ENCODE data around the gene TMC8. TPM values are rescaled to one million over a fixed set of nuclear protein-coding genes. Genes with fewer than 3 reads are reported as not detected.
"Not testable (repeated sequence)": the region's sequence is repeated elsewhere in the genome, so short reads cannot be mapped to it uniquely, and the experiment has no call there.

TMC8 gene
- total RNA-seq, 1 donor from 2014 or later: 0.40 TPM

DNA sequence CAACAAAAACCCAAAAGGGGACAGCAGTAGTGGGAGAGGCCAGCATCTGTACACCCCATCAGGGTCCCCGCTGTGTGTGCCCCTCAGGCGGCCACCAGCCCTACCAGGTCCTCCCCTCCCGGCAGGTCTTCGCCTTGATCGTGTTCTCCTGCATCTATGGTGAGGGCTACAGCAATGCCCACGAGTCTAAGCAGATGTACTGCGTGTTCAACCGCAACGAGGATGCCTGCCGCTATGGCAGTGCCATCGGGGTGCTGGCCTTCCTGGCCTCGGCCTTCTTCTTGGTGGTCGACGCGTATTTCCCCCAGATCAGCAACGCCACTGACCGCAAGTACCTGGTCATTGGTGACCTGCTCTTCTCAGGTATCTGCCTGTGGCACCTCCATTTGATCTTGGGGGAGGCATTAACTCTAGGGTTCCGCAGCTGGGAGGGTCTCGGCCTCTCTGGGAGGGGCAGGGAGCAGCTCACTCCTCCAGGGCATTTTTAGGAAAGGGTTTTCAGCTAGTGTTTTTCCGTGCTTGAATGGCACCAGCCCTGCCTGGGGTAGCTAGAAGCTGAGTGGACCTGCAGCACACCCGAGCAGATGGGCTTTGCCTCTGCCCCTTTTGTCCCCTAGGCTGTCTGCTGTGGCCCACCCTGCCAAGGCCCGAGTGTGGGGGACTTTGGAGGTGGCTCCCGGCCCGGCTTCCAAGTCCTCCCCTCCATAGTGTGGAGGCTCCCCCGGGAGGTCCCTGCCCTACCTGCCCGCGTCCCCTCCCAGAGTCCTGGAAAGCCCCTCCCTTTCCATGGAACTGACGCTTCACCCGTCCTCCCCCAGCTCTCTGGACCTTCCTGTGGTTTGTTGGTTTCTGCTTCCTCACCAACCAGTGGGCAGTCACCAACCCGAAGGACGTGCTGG lies 40.4 kb downstream of the TMC8 start:
- no peak for DNase-seq (ENCODE audit: low spot score)
- H3K27me3 Mint-ChIP-seq (ENCODE audit: low read depth): no peaks in the 10 kb centered on the region
- H3K36me3 Mint-ChIP-seq (ENCODE audit: low read depth): peaks cover 3% of the 10 kb centered on the region
- H3K4me3 Mint-ChIP-seq (ENCODE audit: unreplicated experiment): no peak overlapping the region
- no peak overlapping the region for H3K27ac Mint-ChIP-seq (ENCODE audit: unreplicated experiment)
- TF ChIP-seq, protein P1, sequence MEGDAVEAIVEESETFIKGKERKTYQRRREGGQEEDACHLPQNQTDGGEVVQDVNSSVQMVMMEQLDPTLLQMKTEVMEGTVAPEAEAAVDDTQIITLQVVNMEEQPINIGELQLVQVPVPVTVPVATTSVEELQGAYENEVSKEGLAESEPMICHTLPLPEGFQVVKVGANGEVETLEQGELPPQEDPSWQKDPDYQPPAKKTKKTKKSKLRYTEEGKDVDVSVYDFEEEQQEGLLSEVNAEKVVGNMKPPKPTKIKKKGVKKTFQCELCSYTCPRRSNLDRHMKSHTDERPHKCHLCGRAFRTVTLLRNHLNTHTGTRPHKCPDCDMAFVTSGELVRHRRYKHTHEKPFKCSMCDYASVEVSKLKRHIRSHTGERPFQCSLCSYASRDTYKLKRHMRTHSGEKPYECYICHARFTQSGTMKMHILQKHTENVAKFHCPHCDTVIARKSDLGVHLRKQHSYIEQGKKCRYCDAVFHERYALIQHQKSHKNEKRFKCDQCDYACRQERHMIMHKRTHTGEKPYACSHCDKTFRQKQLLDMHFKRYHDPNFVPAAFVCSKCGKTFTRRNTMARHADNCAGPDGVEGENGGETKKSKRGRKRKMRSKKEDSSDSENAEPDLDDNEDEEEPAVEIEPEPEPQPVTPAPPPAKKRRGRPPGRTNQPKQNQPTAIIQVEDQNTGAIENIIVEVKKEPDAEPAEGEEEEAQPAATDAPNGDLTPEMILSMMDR (IDR thresholded peaks at IDR 0.05): no peak
- no peaks in the 10 kb centered on the region for H3K9me3 Mint-ChIP-seq (ENCODE audit: low read depth)
- H3K4me1 Mint-ChIP-seq (ENCODE audit: low read depth): peaks cover 21% of the 10 kb centered on the region

- H3K4me1 Mint-ChIP-seq (ENCODE audit: low read depth): peaks cover 21% of the 10 kb centered on the region
- H3K27me3 Mint-ChIP-seq (ENCODE audit: low read depth); H3K27ac Mint-ChIP-seq (ENCODE audit: unreplicated experiment); H3K9me3 Mint-ChIP-seq (ENCODE audit: low read depth); H3K4me3 Mint-ChIP-seq (ENCODE audit: unreplicated experiment); DNase-seq (ENCODE audit: low spot score); H3K36me3 Mint-ChIP-seq (ENCODE audit: low read depth): not testable (repeated sequence)
These were observed 41.1 kb downstream of the TMC8 start for GRCh38 chr17:78171591-78172248.

DNA sequence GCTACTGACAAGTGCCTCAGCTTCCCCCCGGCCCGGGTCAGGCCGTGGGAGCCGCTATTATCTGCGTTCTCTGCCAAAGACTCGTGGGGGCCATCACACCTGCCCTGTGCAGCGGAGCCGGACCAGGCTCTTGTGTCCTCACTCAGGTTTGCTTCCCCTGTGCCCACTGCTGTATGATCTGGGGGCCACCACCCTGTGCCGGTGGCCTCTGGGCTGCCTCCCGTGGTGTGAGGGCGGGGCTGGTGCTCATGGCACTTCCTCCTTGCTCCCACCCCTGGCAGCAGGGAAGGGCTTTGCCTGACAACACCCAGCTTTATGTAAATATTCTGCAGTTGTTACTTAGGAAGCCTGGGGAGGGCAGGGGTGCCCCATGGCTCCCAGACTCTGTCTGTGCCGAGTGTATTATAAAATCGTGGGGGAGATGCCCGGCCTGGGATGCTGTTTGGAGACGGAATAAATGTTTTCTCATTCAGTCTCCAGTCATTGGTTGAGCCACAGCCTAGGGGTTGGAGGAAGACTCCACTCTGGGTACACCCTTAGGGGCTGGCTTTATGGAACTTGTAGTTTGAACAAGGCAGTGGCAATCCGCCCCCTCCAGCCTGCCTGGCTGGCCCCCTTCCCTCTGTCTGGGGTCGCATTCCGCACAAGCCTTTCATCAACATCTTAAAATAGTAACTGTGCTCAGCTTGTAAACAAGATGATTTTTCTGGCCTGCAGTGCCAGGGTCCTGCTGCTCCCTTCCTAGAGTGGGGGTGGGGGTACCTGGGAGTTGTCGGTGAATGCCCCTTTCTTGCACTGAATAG lies 41.9 kb downstream of the TMC8 start:
- no peak overlapping the region for H3K4me3 Mint-ChIP-seq (ENCODE audit: unreplicated experiment)
- peaks cover 3% of the 10 kb centered on the region for H3K36me3 Mint-ChIP-seq (ENCODE audit: low read depth)
- TF ChIP-seq, protein P1 (IDR thresholded peaks at IDR 0.05): no peak
- peaks cover 21% of the 10 kb centered on the region for H3K4me1 Mint-ChIP-seq (ENCODE audit: low read depth)
- peak overlapping the region; percentile 51 for H3K27ac Mint-ChIP-seq (ENCODE audit: unreplicated experiment)
- no peaks in the 10 kb centered on the region for H3K27me3 Mint-ChIP-seq (ENCODE audit: low read depth)
- H3K9me3 Mint-ChIP-seq (ENCODE audit: low read depth): no peaks in the 10 kb centered on the region
- no peak for DNase-seq (ENCODE audit: low spot score)

- no peaks in the 10 kb centered on the region for H3K27me3 Mint-ChIP-seq (ENCODE audit: low read depth)
- no peaks in the 10 kb centered on the region for H3K9me3 Mint-ChIP-seq (ENCODE audit: low read depth)
- H3K4me1 Mint-ChIP-seq (ENCODE audit: low read depth): peaks cover 21% of the 10 kb centered on the region
- H3K36me3 Mint-ChIP-seq (ENCODE audit: low read depth): peaks cover 3% of the 10 kb centered on the region
- H3K27ac Mint-ChIP-seq (ENCODE audit: unreplicated experiment): no peak overlapping the region
- no peak overlapping the region for H3K4me3 Mint-ChIP-seq (ENCODE audit: unreplicated experiment)
- TF ChIP-seq, protein P1 (IDR thresholded peaks at IDR 0.05): no peak
- no peak for DNase-seq (ENCODE audit: low spot score)
These were observed 42.6 kb downstream of the TMC8 start for GRCh38 chr17:78173097-78173715.

DNA sequence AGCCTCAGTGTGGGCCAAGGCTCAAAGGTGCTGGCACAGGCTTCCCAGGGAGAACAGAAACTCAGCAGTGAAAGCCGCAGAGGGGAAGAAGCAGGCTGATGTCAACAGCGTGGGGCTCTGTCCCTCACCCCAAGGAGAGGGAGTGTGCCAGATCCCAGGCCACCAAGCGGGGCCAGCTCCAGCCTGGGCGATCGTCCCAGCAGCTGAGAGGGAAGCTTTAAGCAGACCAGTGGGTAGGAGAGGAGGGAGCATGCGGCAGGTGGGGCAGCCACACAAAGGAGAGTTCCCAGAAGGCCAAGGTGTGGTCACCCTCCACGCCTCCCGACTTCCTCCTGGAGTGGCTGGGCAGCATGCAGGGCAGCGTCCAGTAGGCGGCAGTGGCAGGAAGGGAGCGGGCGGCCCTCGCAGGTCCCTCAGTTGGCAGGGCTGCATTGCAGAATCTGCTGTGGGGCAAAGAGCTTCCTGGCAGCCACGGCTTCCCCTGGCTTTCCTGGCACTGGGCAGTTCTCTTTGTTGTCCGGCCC lies 43.8 kb downstream of the TMC8 start:
- Mint-ChIP-seq H3K4me3 (ENCODE audit: unreplicated experiment) (no peak overlapping the region), H3K27me3 (ENCODE audit: low read depth) (no peaks in the 10 kb centered on the region), H3K9me3 (ENCODE audit: low read depth) (no peaks in the 10 kb centered on the region), H3K4me1 (ENCODE audit: low read depth) (peaks cover 25% of the 10 kb centered on the region), H3K36me3 (ENCODE audit: low read depth) (peaks cover 3% of the 10 kb centered on the region), H3K27ac (ENCODE audit: unreplicated experiment) (peak overlapping the region; percentile 49)
- DNase-seq (ENCODE audit: low spot score): no peak
- TF ChIP-seq, protein P1 (IDR thresholded peaks at IDR 0.05): no peak

Measured in chondrocyte (in vitro differentiated cells).